ENCODE data around the gene PDE6C.

Gene PDE6C

DNA sequence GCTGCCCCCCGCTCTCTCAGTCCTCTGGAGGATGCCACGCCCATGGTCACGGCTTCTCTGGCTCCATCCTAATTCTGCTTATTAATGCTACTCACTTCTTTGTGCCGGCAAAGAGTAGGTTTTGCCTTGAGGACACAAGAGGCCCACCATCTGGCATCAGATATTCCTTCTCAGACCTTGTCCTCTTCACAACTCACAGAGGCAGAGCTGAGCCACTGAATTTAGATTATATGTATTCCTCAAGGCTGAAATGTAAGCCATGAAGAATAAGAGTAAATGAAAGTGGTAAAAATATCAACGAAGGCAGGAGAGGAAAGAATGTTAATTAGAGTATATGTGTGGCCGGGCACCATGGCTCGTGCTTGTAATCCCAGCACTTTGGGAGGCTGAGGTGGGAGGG is 17.8 kb upstream of the PDE6C start:
- no peak for DNase-seq (ENCODE audit: low spot score)

DNA sequence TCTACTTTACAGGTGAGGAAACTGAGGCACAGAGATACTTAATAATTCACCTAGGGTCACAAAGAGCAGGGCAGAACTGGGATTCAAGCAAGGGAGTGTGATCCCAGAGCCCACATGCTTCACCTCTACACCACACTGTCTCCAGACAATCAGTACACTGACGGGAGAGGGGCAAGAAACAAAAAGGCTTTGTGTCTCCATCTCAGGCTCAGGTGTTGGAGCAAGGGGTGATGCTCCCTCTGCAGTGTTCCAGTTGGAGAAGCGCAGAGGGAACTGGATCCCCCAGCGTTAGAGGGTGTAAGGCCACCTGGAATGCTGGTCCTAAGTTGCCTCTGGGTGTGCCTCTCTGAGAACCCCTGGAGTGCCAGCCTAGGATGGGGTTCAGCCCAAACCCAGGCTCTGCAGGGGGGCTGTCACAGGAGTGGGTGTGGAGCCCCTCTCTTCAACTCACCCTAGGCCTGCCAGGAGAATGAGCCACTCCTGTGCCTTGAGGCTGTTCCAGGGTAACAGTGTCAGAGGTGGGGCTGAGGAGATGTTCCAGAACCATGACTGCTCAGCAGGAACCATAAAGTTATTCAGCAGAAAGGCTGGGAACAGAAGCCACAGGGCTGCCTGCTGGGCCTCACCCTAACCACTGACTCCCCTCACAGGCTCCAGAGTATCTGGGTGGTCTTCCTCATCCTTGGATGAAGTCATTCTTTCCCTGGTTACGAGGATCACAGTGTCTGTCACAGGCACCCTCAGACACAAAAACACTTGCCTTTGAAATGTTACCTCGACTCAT is 16.8 kb upstream of the PDE6C start:
- no peak for DNase-seq (ENCODE audit: low spot score)

DNA sequence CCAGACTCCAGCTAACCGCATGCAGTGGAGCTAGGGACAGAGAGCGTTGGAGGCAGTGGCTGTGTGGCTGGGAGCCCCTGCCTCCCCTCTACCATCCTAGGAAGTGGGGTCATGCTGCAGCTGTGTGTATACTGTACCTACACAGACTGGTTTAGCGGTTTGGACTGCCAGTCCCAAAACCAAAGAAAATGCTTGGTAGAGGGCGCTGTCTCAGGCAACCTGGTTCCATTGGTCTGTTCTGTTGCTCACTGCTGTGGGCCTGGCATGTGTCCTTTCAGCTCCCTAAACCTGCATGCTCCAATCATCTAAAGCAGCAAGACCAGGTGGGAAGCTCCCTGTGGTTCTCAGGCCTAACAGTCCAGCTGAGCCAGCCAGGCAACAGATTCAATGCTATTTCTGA is 15.8 kb upstream of the PDE6C start:
- no peak for DNase-seq (ENCODE audit: low spot score)

DNA sequence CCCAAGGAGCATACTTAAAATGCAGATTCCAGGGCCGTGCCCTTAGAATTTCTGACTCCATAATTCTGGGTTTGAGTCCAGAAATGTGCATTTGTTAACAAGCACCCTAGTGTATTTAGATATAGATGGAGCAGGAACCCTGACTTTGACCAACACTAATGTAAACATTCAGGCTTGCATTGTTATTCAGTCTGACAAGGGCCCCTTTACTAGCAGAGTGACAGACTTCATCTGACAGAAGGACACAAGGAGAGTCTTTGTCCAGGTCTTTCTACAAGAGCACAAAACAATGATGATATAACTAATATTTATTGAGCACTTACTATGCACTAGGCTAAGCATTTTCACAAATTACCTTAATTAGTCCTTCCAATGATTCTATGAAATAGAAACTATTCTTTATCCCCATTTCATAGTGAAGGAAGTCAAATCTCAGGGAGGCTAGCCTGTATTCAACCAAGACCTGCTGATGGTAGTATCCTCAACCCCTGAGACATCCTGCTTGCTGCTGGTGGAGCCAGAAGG is 15.2 kb upstream of the PDE6C start:
- DNase-seq (ENCODE audit: low spot score) = no peak

DNA sequence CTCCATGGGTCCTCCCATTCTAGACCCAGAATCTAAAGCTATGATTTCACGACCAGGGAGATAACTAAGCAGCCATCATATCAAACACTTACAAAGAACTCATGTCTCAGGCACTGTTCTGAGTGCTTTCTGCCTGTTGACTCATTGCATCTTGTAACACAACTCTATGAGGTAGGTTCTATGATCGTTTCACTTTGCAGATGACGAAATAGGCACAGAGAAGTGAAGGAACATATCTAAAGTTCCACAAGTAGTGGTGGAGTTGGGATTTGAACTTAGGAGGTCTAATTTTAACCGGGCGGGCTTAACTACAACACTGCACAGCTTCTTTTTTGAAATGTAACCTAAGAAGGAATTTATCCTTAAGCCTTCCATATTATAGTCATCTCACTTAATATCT is 14.2 kb upstream of the PDE6C start:
- DNase-seq (ENCODE audit: low spot score) = no peak

DNA sequence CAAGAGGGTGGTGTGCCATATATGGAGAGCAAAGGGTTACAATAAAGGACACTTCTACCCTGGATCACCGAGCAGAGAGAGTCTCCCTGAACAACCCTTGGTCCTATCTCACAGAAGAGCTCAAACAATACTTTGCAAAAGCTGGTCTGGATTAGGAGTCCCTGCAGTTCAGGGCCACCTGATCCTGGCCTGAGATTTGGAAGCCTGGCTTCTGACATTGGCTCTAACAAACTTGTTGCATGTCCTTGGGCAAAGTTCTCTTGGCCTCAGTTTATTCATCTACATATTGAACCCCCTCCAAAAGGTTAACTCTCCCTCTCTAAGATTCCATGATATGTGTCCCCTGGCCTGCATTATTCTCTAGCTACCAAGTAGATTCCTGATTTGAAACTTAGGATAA is 13.0 kb upstream of the PDE6C start:
- no peak for DNase-seq (ENCODE audit: low spot score)

DNA sequence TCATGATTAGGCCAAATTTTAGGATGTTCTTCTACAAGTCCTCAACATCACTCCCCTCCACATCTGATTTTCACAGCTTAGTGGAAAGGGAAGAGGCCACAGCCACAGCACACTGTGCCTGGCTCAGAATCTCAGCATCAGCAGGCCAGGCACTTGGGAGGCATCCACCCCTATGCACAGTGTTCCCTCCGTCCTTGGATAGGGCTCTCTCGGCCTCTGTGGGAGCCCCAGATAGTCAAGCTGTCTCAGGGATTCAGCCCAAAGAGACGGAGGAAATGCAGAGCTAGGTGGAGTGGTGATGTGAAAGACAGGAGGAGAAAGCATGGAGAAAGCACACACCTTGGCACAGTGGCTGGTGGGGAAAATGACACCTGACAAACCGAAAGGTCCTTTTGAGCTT is 12.6 kb upstream of the PDE6C start:
- no peak for DNase-seq (ENCODE audit: low spot score)

DNA sequence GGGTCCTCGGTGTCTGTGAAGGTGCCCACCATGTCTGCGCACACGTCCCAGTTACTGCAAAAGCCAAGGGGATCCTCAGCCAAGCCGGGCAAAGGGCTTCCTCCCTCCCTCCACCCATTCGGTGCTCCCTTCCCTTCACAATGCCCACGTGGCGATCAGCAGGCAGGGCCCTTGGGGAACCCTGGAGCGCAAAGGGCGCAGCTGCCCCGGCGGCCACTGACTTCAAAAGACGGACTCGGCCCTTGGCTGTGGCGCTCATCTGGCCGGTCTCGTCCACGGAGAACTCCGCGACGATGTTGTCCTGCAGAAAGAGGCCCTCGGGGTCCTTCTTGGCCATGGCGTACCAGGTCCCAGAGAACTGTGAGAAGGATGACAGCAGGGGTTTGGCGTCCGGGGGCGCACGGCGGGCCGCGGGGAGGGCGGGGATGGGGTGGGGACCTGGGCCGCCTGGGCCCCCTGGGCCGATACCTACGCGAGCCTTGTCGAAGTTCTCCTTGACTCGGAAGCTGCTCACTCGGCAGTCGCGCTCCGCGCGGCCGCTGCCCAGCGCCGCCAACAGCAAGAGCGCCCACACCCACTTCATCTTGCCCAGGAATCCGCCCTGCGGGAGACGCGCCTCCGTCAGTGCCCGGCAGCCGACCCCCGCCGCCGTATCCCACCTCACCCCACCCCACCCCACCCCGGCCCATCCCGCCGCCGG is 11.7 kb upstream of the PDE6C start:
- no peak for DNase-seq (ENCODE audit: low spot score)

DNA sequence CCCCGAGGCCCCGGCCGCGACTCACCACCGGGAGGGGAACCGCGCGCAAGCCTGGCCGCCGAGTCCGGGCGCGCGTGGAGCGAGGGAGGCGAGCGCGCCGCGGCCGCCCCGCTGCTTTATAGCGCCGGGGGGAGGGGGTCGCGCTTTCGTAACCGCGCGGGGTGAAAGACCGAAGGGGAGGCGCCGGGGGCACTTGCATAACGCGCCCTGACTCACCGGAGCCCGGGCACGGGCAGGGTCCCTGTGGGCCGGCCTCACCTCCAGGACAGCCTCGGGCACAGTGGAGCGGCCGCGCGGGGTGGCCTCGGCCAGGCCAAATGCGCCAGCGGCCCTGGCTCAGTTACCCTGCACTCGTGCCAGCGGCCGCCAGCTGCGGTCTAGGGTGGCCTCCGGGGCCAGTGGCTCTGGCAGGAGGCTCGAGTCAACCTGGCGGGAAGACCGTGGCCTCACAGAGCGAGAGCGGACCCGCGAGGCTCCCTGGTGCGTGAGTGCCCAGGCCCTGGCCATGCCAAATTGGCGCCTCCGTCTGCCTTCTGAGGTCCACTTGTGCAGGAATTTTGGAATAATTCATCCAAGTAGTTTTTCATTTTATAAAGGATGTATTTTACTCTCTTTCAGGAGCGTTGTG is 11.1 kb upstream of the PDE6C start, which contains the start of gene RBP4:
TSS of gene RBP4 (minus strand) at position 90 of the 628 bp plus-strand sequence. CDS start 207 bp downstream, outside the sequence.
- DNase-seq (ENCODE audit: low spot score) = no peak

DNA sequence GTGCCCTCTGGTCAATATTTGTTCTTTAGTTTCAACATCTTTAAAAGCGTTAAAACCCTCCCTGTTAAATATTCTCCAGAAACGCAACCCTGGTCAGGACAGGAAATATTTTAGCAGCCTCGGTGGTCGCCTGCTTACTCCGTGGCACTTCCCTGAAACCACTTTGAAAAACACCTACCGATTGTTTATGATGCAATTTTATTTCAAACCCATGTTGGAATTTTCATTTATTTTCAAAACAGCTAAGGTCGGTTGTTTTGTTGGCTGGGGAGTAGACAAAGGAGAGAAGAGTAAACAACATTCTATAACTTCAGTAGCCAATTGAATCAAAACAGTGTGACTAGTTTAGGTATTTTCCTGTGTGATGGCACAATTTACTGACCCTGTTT is 10.6 kb upstream of the PDE6C start:
- no peak for DNase-seq (ENCODE audit: low spot score)

DNA sequence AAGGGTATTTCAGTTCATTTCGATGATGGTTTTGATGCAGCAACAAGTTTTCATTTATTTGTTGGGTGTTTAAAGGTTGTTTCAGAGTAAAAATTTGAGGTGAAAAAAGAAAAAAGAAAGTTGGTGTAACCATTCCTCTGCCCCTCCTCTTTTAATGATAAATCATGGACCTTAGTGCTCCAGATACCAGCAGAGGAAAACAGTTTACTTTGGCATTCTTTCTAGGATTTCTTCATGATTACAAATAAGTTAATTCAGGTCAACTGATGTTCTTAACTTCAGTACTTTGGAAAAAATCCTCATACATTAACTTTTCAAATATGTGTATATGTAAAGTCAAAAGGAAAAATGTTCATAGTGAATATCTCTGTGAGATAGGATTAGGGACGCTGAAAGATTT is 9.3 kb upstream of the PDE6C start:
- DNase-seq (ENCODE audit: low spot score) = no peak

DNA sequence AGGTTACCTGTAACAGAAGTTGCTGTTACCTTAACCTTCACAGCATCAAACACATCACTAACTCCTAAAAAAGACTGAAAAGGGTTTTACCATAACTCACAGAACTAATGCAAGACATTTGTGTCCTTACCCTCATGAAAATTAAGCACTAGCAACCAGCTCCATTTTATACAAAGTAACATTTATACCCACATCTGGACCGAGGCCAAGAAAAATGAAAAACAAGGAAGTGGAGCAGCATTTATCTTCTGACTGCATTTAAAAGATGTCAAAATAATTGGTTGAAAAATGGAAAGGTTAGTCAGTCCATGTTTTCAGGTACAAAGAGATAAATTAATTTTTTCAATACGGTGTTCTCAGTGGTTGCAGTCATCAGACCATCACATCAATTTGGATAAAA is 8.2 kb upstream of the PDE6C start:
- no peak for DNase-seq (ENCODE audit: low spot score)

DNA sequence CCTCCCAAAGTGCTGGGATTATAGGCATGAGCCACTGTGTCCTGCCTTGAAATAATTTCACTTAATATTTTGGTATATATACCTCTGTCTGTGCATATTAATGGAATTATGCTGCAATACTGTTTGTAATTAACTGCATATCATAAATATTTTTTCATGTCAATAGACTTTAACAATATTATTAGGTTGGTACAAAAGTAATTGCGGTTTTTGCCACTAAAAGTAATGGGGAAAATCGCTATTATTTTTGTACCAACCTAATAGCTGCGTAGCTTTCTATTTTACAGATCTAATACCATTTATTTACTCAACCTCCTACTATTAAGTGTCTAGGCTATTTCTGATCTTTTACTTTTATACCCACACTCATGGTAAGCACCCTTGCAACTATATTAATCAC is 3.9 kb upstream of the PDE6C start:
- no peak for DNase-seq (ENCODE audit: low spot score)

DNA sequence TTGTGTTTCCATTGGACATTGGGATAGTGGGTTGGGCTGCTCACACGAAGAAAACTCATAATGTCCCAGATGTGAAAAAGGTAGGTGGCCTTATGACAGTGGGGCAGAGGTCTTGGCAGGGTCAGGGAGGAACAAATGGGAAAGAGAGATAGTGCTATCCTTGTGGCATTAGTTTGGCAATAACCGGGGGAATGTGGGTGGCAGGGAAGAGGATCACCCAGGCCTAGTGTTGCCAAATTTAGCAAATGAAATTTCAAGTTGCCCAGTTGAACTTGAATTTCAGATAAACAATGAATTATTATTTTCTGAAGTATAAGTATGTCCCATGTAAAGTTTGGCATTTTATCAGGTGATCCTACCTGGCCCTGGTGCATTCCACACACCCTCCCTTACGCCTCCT is 789 bp downstream of the PDE6C start:
- DNase-seq (ENCODE audit: low spot score) = no peak

DNA sequence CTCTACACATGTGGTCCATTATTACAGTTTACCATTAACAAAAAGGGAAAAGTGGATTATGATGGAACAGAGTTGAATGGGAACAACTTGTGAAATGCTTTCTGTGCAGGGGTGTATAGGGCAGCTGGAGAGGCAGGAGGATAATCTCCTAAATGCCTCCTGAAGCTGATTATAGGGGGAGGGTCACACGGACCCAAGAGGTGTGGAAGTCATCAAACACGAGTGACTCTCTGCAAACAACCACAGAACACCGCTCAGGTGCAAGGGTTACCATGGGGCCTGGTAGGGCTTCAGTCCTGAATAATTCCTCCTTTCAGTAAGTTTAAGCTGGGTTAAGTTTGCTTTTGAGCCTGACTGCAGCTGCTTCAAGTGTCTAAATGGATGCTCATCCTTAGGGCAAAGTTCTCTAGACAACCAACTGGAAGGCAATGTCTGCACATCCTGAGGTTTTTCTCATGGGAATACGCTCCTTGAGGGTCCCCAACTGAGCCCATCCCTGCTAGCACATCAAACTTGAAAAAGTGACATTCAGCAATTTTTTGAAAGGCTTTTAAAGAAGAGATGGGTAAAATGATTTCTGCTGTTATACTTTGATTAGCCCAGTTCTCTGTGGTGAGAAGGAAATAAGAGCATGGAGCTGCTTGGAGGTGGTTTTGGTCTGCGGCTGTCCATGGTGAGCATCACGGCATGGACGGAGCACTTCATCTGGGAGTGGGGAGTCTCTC is 1.9 kb downstream of the PDE6C start:
- DNase-seq (ENCODE audit: low spot score) = no peak

DNA sequence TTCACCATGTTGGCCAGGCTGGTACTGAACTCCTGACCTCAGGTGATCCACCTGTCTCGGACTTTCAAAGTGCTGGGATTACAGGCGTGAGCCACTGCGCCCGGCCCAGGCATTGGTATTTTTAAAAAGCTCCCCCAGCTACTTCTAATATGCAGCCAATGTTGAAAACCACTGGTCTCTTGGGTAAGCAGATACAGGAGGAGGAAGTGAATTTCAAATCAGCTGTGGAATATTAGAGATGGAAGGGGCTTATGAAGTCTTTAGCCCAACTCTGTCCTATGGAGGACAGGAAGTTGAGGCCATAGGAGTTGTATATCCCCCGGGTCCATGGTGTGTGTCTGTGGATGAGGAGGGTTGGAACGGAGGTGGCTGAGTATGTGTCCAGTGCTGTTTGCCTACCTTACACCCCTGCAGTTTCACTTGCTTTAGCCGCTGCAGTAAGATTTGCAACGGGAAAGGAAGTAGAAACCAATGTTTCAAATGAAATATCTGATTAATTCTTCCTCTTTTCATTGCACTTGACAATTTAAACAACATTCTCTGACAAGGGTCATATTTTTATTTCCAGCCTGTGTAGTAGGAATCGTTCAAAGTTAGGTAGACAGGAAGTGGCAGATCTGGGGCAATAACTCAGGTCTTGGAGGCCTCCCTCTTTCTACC is 3.4 kb downstream of the PDE6C start:
- DNase-seq (ENCODE audit: low spot score) = no peak

DNA sequence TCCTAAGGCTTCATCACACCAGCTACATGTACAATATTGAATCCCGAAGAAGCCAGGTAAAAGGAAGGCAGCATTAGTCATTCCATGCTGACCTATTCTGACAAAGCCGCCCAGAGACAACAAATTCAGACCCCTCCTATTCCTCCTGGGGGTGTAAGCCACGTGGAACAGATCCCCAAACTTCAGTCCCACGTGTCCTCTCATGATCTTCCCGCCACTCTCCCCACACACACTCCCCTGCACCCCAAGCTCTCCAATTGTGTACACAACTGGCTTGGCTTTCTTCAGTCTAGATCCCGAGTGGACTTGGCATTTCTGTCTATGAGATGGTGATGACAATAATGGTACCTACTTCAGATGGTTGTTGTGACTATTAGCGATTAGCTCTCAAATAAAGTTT is 8.6 kb downstream of the PDE6C start:
- DNase-seq (ENCODE audit: low spot score) = no peak

DNA sequence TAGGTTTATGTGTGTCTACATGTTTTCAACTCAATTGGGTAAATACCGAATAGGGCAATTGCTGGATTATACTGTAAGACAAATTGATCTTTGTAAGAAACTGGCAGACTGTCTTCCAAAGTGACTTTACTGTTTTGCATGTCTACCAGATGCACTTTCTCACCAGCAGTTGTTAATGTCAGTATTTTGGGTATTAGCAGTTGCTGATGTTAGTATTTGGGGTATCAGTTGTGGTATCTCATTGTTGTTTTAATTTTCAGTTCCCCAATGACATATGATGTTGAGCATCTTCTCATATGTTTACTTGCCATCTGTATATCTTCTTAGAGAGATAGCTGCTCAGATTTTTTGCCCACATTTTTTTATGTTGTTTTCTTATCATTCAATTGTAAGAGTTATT is 10.6 kb downstream of the PDE6C start:
- no peak for DNase-seq (ENCODE audit: low spot score)

DNA sequence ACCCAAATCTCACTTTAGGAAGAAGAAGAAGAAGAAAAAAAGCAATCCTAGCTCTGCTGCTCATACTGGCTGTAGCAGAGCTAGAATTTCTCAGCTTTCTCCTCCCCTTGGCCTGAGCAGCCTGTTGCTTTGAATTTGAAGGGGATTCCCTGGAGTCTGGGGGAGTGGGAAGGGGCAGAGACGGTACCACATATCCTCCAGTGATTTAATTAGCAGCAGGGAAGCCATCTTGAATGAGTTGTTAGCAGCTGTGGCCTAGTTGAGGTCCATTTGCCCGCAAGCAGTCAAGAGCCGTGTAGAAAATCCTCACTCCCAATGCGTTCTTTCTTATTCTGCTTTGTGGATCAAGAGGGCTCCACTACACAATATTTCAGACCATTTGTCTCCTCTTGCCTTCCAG is 16.5 kb downstream of the PDE6C start:
- DNase-seq (ENCODE audit: low spot score) = no peak

DNA sequence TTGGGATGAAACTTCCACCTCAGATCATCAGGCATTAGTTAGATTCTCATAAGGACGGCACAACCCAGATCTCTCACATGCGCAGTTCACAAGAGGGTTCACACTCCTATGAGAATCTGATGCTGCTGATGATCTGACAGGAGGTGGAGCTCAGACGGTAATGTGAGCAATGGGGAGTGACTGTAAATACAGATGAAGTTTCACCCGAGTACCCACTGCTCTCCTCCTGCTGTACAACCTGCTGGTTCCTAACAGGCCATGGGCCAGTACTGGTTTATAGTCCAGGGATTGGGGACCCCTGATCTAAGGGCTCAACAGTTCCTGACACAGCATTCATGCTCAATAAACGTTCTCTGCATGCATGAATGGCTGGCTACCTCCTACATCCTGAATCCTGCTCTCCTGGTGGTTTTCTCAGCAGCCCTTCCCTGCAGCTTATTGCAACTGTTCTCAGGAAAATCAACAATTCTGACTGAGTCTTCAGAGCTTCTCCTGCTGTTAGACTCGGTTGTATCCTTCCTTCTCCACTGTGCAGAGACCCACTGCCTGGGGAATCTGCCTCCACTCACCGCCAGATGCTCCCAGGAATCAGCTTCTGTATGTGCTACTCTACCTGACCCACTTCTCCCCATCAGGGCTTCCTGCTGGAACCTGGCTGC is 17.4 kb downstream of the PDE6C start:
- DNase-seq (ENCODE audit: low spot score) = no peak

Measured in germinal center (tissue), 1 donor.